Heart left ventricle (tissue), 16 donors: ENCODE measurements around the gene TTLL5. TPM values are rescaled to one million over a fixed set of nuclear protein-coding genes. Genes with fewer than 3 reads are reported as not detected.
"Not testable (repeated sequence)": the region's sequence is repeated elsewhere in the genome, so short reads cannot be mapped to it uniquely, and the experiment has no call there.

Experiments used
- ATAC-seq, 4 donors: fragments of 200-7000 bp; cut with Tn5 transposase; one replicate each; pipeline ENCODE4 v1.9.1; 2020 to 2022; ENCODE audit warnings: moderate library complexity in 4 of 4, mild to moderate bottlenecking in 3 of 4, moderate number of reproducible peaks in 1 of 4
- DNase-seq, 5 donors: peaks; one replicate each; pipeline ENCODE4 v3.0.0-alpha.2; 2020
- H3K27ac ChIP-seq, 12 donors: fragments of 200-600 bp; sonication (generic) in 4 of 12; one replicate each; pipeline versions ENCODE4 v1.5.0 to v1.8.0; 2016 to 2022; ENCODE audit warnings: mild to moderate bottlenecking in 2 of 12
- H3K27me3 ChIP-seq, 9 donors: fragments of 200-600 bp; sonication (generic) in 2 of 9; one replicate each; pipeline versions ENCODE4 v1.5.1 to v1.8.0; 2016 to 2022; ENCODE audit warnings: mild to moderate bottlenecking in 3 of 9
- H3K36me3 ChIP-seq, 9 donors: fragments of 200-600 bp; sonication (generic) in 2 of 9; one replicate each; pipeline versions ENCODE4 v1.5.0 to v1.8.0; 2018 to 2022; ENCODE audit warnings: mild to moderate bottlenecking in 2 of 9
- H3K4me1 ChIP-seq, 12 donors: fragments of 200-600 bp; sonication (generic) in 4 of 12; one replicate each; pipeline versions ENCODE4 v1.5.0 to v1.8.0; 2016 to 2022; ENCODE audit warnings: mild to moderate bottlenecking in 3 of 12
- H3K4me3 ChIP-seq, 12 donors: fragments of 200-600 bp; sonication (generic) in 4 of 12; one replicate each; pipeline versions ENCODE4 v1.5.0 to v1.8.0; 2017 to 2022; ENCODE audit warnings: mild to moderate bottlenecking in 9 of 12, moderate library complexity in 4 of 12
- H3K9me3 ChIP-seq, 12 donors: fragments of 200-600 bp; sonication (generic) in 4 of 12; one replicate each; pipeline versions ENCODE4 v1.5.0 to v1.8.0; 2016 to 2022; ENCODE audit warnings: mild to moderate bottlenecking in 1 of 12
- CTCF ChIP-seq, 12 donors: fragments of 200-600 bp; sonication (generic) in 4 of 12; IDR thresholded peaks; one replicate each; pipeline versions ENCODE4 v1.5.0 to v1.8.0; 2018 to 2022; ENCODE audit warnings: antibody characterized with exemption in 12 of 12, mild to moderate bottlenecking in 5 of 12
- POLR2A ChIP-seq, 2 donors: fragments of 450-650 bp; IDR thresholded peaks; one replicate each; pipeline ENCODE4 v1.6.1; 2017; ENCODE audit warnings: antibody characterized with exemption in 2 of 2, mild to moderate bottlenecking in 2 of 2, moderate library complexity in 2 of 2
- WGBS, 4 donors: extraction: QIAGEN DNeasy Blood & Tissue Kit in 2 of 4; methylation state at CpG; one replicate each; pipeline versions ENCODE4 v1.1.5 to v1.1.7; 2013 to 2018; 5-methylcytosine and 5-hydroxymethylcytosine counted together
- intact Hi-C, 10 donors: fragments of 100-400 bp; cut with DNase I; formaldehyde crosslinking; loops; one replicate each; pipeline versions ENCODE4 v1.11.1 to v1.14.2; 2022
- polyA plus RNA-seq, 2 donors: library from polyadenylated mRNA; stranded (reverse); fragments of 200-250 nt; gene quantifications; one replicate each; pipeline ENCODE4 v1.2.3, GENCODE V29; 2013
- total RNA-seq, 9 donors: library from RNA; depleted of rRNA in 2 of 9; stranded (reverse); fragments of >200 nt in 2 of 9; fragmentation: NEBNext Ultra II Directional in 3 of 9; extraction: Animal tissue kit (Norgen Biotek cat#: 25700) in 3 of 9; gene quantifications; one replicate each; pipeline versions ENCODE4 v1.1.0 to v1.2.4, GENCODE V29; 2016 to 2023
- donor health status: ischemic (EF 13 %, LVEDD 7.1; RV severe dilation, severe dysfunction).
- donor health status: healthy with polysubstance abuse.
- donor health status: DM: no; HTN: yes; CAD: no.
- donor health status: DM: no; HTN: no; CAD: no.
- donor health status: ischemic (EF 25% LVEDD 6.9; RV normal size, moderate dysfunction).
- donor health status: ischemic (EF 25% LVEDD 5.7; RV mildly dilated, moderate dysfunction).
- donor health status: healthy.
- donor health status: DM: yes; HTN: yes; CAD: no.
- donor health status: ischemic (EF 35%, LVEDD 5.7; RV mildly dilated, moderate dysfunction).
- donor health status: nonischemic (EF 11% LVEDD 7.7; RV severe dilation, severe dysfunction).
- donor health status: DM: yes; HTN: yes; CAD: no.
- donor health status: PGD.
- donor health status: ischemic (EF 29% LVEDD 5.4; RV normal size, mild dysfunction).
- donor health status: nonischemic (EF 23%, LVEDD 6.1; RV moderate dilation, normal function).

Gene TTLL5
- total and polyA plus RNA-seq, 11 donors = 6.2 to 24.6 (median 15.8) TPM

- Histone ChIP-seq H3K9me3 (no peaks in the 10 kb centered on the region), H3K36me3 (peaks cover 0 to 5% (median 0%) of the 10 kb centered on the region in 9 donors), H3K4me1 (peaks cover 0 to 4% (median 0%) of the 10 kb centered on the region in 12 donors), H3K27me3 (no peaks in the 10 kb centered on the region), H3K4me3 (no peak overlapping the region), H3K27ac (no peak overlapping the region)
- 94 to 98% (median 96%) methylated on average over 2 of the region's 2 CpGs for WGBS, 4 donors
- intact Hi-C loops = no loop called here
- no peak for TF ChIP-seq CTCF (IDR thresholded peaks at IDR 0.05)
- no peak for TF ChIP-seq POLR2A (IDR thresholded peaks at IDR 0.05)
- DNase-seq = no peak
- ATAC-seq = no peak
These were observed 252.1 kb downstream of the TTLL5 start for GRCh38 chr14:75913183-75913582.

- ATAC-seq (no peak), DNase-seq (no peak)
- no peaks in the 10 kb centered on the region for H3K27me3 ChIP-seq
- H3K4me1 ChIP-seq = peaks cover 0 to 4% (median 0%) of the 10 kb centered on the region in 12 donors
- intact Hi-C loops = no loop called here
- TF ChIP-seq CTCF (IDR thresholded peaks at IDR 0.05) (no peak), POLR2A (IDR thresholded peaks at IDR 0.05) (no peak)
- H3K9me3 ChIP-seq = no peaks in the 10 kb centered on the region
- peaks cover 0 to 5% (median 0%) of the 10 kb centered on the region in 9 donors for H3K36me3 ChIP-seq
- 93 to 96% (median 94%) methylated on average over 2 of the region's 2 CpGs for WGBS, 4 donors
- H3K4me3 ChIP-seq = no peak overlapping the region
- no peak overlapping the region for H3K27ac ChIP-seq
These were observed 254.0 kb downstream of the TTLL5 start for GRCh38 chr14:75915045-75915444.

GRCh38 chr14:75917322-75917945 lies 256.4 kb downstream of the TTLL5 start:
- H3K9me3 ChIP-seq = peaks cover 0 to 13% (median 0%) of the 10 kb centered on the region in 12 donors
- H3K27me3 ChIP-seq = no peaks in the 10 kb centered on the region
- no peaks in the 10 kb centered on the region for H3K4me1 ChIP-seq
- no peak for DNase-seq
- no peak overlapping the region for H3K4me3 ChIP-seq
- 81 to 88% (median 85%) methylated on average over 10 of the region's 10 CpGs for whole genome bisulfite sequencing, 4 donors
- TF ChIP-seq CTCF (IDR thresholded peaks at IDR 0.05) = no peak
- no peak for TF ChIP-seq POLR2A (IDR thresholded peaks at IDR 0.05)
- no peak for ATAC-seq
- intact Hi-C loops = no loop called here
- peaks cover 0 to 5% (median 0%) of the 10 kb centered on the region in 9 donors for H3K36me3 ChIP-seq
- no peak overlapping the region for H3K27ac ChIP-seq

- H3K27ac ChIP-seq = no peak overlapping the region
- H3K4me1 ChIP-seq = no peaks in the 10 kb centered on the region
- DNase-seq (no peak), ATAC-seq (no peak)
- intact Hi-C loops = no loop called here
- no peaks in the 10 kb centered on the region for H3K27me3 ChIP-seq
- no peak overlapping the region for H3K4me3 ChIP-seq
- peaks cover 0 to 5% (median 0%) of the 10 kb centered on the region in 9 donors for H3K36me3 ChIP-seq
- peaks cover 0 to 13% (median 0%) of the 10 kb centered on the region in 12 donors for H3K9me3 ChIP-seq
- WGBS, 4 donors = 68 to 75% (median 73%) methylated on average over 1 of the region's 1 CpG
- TF ChIP-seq POLR2A (IDR thresholded peaks at IDR 0.05) (no peak), CTCF (IDR thresholded peaks at IDR 0.05) (no peak)
These were observed 256.9 kb downstream of the TTLL5 start for GRCh38 chr14:75917946-75918335.

GRCh38 chr14:75920421-75920820 lies 259.4 kb downstream of the TTLL5 start:
- H3K27me3 ChIP-seq, H3K4me3 ChIP-seq, H3K4me1 ChIP-seq, intact Hi-C loops, DNase-seq, H3K36me3 ChIP-seq, ATAC-seq, H3K27ac ChIP-seq: not testable (repeated sequence)
- H3K9me3 ChIP-seq = peaks cover 0 to 13% (median 0%) of the 10 kb centered on the region in 12 donors
- 94 to 100% (median 97%) methylated on average over 4 of the region's 4 CpGs for WGBS, 4 donors

GRCh38 chr14:75925141-75925840 lies 264.2 kb downstream of the TTLL5 start:
- intact Hi-C loops = loop anchor here in 1 of 10 donors (5.0 kb wide), 1 partner anchor 42 kb away; no protein-coding TSS in a partner anchor
- not testable (repeated sequence) for H3K27me3 ChIP-seq, H3K4me3 ChIP-seq, H3K36me3 ChIP-seq, DNase-seq, ATAC-seq, H3K27ac ChIP-seq
- Histone ChIP-seq H3K4me1 (peaks cover 0 to 11% (median 0%) of the 10 kb centered on the region in 12 donors), H3K9me3 (peaks cover 0 to 12% (median 0%) of the 10 kb centered on the region in 12 donors)
- 95 to 98% (median 96%) methylated on average over 8 to 50 of the region's 54 CpGs for WGBS, 4 donors
